ENCODE measurements around the gene FOXB2.
"Not testable (repeated sequence)": the region's sequence is repeated elsewhere in the genome, so short reads cannot be mapped to it uniquely, and the experiment has no call there.

DNA sequence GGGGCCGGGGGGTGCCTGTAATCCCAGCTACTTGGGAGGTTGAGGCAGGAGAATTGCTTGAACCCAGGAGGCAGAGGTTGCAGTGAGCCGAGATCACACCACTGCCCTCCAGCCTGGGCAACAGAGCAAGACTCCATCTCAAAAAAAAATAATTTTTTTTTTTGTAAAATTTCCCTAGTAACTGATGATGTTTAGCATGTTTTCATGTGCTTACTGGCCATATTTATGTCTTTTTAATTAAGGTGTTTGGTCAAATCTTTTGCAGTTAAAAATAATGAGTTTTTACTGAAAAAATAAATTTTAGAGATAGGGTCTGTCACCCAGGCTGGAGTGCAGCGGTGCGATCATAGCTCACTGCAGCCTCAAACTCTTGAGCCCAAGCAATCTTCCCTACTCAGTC, 24.3 kb downstream of the FOXB2 start:
- not testable (repeated sequence) for TF ChIP-seq POLR2A (IDR thresholded peaks at IDR 0.05; ENCODE audit: low read depth); EP300 (IDR thresholded peaks at IDR 0.05)
- TF ChIP-seq, protein P1, sequence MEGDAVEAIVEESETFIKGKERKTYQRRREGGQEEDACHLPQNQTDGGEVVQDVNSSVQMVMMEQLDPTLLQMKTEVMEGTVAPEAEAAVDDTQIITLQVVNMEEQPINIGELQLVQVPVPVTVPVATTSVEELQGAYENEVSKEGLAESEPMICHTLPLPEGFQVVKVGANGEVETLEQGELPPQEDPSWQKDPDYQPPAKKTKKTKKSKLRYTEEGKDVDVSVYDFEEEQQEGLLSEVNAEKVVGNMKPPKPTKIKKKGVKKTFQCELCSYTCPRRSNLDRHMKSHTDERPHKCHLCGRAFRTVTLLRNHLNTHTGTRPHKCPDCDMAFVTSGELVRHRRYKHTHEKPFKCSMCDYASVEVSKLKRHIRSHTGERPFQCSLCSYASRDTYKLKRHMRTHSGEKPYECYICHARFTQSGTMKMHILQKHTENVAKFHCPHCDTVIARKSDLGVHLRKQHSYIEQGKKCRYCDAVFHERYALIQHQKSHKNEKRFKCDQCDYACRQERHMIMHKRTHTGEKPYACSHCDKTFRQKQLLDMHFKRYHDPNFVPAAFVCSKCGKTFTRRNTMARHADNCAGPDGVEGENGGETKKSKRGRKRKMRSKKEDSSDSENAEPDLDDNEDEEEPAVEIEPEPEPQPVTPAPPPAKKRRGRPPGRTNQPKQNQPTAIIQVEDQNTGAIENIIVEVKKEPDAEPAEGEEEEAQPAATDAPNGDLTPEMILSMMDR (IDR thresholded peaks at IDR 0.05): not testable (repeated sequence)
